Endothelial cell of umbilical vein (primary cell): ENCODE data around the gene NANOS1. TPM values are rescaled to one million over a fixed set of nuclear protein-coding genes. Genes with fewer than 3 reads are reported as not detected.

ENCODE experiments used
- BruUV-seq: library from RNA; stranded (reverse); fragments of 400-500 nt; replicated peaks from 2 replicates; lab custom pipeline; 2021; lab: Mats Ljungman, UMichigan
- CTCF ChIA-PET: fragments of 300-600, 350-600 bp; sonication (Branson Sonifier 250); formaldehyde crosslinking; loops from one replicate; lab custom pipeline; 2021; ENCODE audit warnings: antibody characterized with exemption, inconsistent platforms; lab: Charles Lee
- POLR2A ChIA-PET: fragments of 300-600, 350-600 bp; sonication (Branson Sonifier 250); formaldehyde crosslinking; loops from one replicate; lab custom pipeline; 2021; ENCODE audit warnings: antibody characterized with exemption, inconsistent platforms; lab: Charles Lee
- DNase-seq: peaks from one replicate; pipeline ENCODE4 v3.0.0-alpha.2; 2011; ENCODE audit warnings: low read depth, low spot score
- FAIRE-seq: peaks from 2 replicates; lab custom pipeline; 2011; peaks lifted over from hg19 to GRCh38; lab: Jason Lieb, UNC
- H2AFZ ChIP-seq: 2 replicates; pipeline ENCODE4 v1.6.0; 2012; ENCODE audit warnings: low read depth, low read length, control low read depth, inconsistent platforms
- H3K27ac ChIP-seq: 2 replicates; pipeline ENCODE4 v1.5.1; 2011; ENCODE audit warnings: low read depth, mild to moderate bottlenecking, control low read depth, low read length, moderate library complexity; ENCODE audit not compliant: insufficient read depth
- H3K27me3 ChIP-seq, 2 experiments: 2 replicates each; pipeline versions ENCODE4 v1.6.0 to v1.6.1; 2011; ENCODE audit warnings: low read length in 2 of 2, mixed read lengths in 1 of 2; ENCODE audit not compliant: control insufficient read depth in 2 of 2, insufficient read depth in 2 of 2
- H3K36me3 ChIP-seq, 2 experiments: 2 replicates in 1 of 2; 3 replicates in 1 of 2; pipeline ENCODE4 v1.5.1; 2011; ENCODE audit warnings: low read length in 2 of 2, mild to moderate bottlenecking in 1 of 2, moderate library complexity in 1 of 2; ENCODE audit not compliant: control insufficient read depth in 2 of 2, insufficient read depth in 2 of 2; ENCODE audit errors: extremely low read depth in 1 of 2
- H3K4me1 ChIP-seq: 3 replicates; pipeline ENCODE4 v1.5.1; 2011; ENCODE audit warnings: mild to moderate bottlenecking, low read length; ENCODE audit not compliant: control insufficient read depth, insufficient read depth; ENCODE audit errors: extremely low read depth
- H3K4me2 ChIP-seq: 2 replicates; pipeline ENCODE4 v1.6.1; 2011; ENCODE audit warnings: low read length, control low read depth, mixed read lengths; ENCODE audit not compliant: insufficient read depth
- H3K4me3 ChIP-seq, 3 experiments: fragments of 200-600 bp in 1 of 3; sonication (generic), shearing (Covaris generic) in 1 of 3; replicated peaks in 1 of 3; 2 replicates each; pipeline ENCODE4 v1.5.1; 2011 to 2016; ENCODE audit warnings: control low read depth in 3 of 3, low read length in 3 of 3, mild to moderate bottlenecking in 2 of 3, inconsistent platforms in 1 of 3, low read depth in 1 of 3, moderate library complexity in 1 of 3; ENCODE audit not compliant: insufficient read depth in 1 of 3
- H3K79me2 ChIP-seq: 2 replicates; pipeline ENCODE4 v1.6.0; 2012; ENCODE audit warnings: low read length, inconsistent platforms; ENCODE audit not compliant: control insufficient read depth, insufficient read depth
- H3K9ac ChIP-seq: replicated peaks from 2 replicates; pipeline ENCODE3; 2011; ENCODE audit warnings: low read length, control low read depth; ENCODE audit not compliant: insufficient read depth; ENCODE audit errors: extremely low read depth
- H3K9me1 ChIP-seq: replicated peaks from 3 replicates; pipeline ENCODE4 v1.6.0; 2011; ENCODE audit warnings: mild to moderate bottlenecking, low read length; ENCODE audit not compliant: control insufficient read depth, insufficient read depth; ENCODE audit errors: extremely low read depth
- H3K9me3 ChIP-seq: replicated peaks from 2 replicates; pipeline ENCODE4 v1.5.1; 2012; ENCODE audit warnings: low read length, inconsistent platforms; ENCODE audit not compliant: control insufficient read depth, insufficient read depth
- H4K20me1 ChIP-seq: replicated peaks from 2 replicates; pipeline ENCODE3; 2011; ENCODE audit warnings: mild to moderate bottlenecking, low read length; ENCODE audit not compliant: control insufficient read depth, insufficient read depth; ENCODE audit errors: extremely low read depth
- CTCF ChIP-seq, 2 donors: IDR thresholded peaks; 1 replicate in 1 of 2; 2 replicates in 1 of 2; pipeline ENCODE4 v1.5.1; 2011; ENCODE audit warnings: low read length in 2 of 2, mild to moderate bottlenecking in 2 of 2, moderate library complexity in 2 of 2, control low read depth in 1 of 2, inconsistent platforms in 1 of 2, low read depth in 1 of 2; ENCODE audit not compliant: insufficient read depth in 1 of 2; ENCODE audit errors: extremely low read depth in 1 of 2
- EZH2 ChIP-seq: IDR thresholded peaks from 2 replicates; pipeline ENCODE4 v1.6.1; 2012; ENCODE audit warnings: borderline replicate concordance, low read depth, mild to moderate bottlenecking, moderate library complexity, low read length, inconsistent platforms; ENCODE audit not compliant: severe bottlenecking
- FOS ChIP-seq: IDR thresholded peaks from 2 replicates; pipeline ENCODE4 v1.6.1; 2011; ENCODE audit warnings: mild to moderate bottlenecking, low read length, moderate library complexity, borderline replicate concordance; ENCODE audit not compliant: insufficient read depth
- GATA2 ChIP-seq: IDR thresholded peaks from 2 replicates; pipeline ENCODE4 v1.7.0; 2011; ENCODE audit warnings: low read depth, mild to moderate bottlenecking, moderate library complexity, mixed read lengths, low read length; ENCODE audit not compliant: insufficient read length, insufficient read depth
- JUN ChIP-seq: IDR thresholded peaks from 2 replicates; pipeline ENCODE4 v1.6.1; 2011; ENCODE audit warnings: borderline replicate concordance, low read depth; ENCODE audit not compliant: insufficient read length, insufficient read depth
- MAX ChIP-seq: IDR thresholded peaks from 2 replicates; pipeline ENCODE4 v1.6.1; 2011; ENCODE audit not compliant: insufficient read depth, insufficient read length
- MYC ChIP-seq: IDR thresholded peaks from one replicate; pipeline ENCODE4 v1.6.1; 2011; ENCODE audit warnings: mild to moderate bottlenecking, low read depth, low read length
- POLR2A ChIP-seq: IDR thresholded peaks from 2 replicates; pipeline ENCODE4 v1.6.1; 2012; ENCODE audit warnings: low read depth, mild to moderate bottlenecking, control low read depth, low read length
- POLR2AphosphoS5 ChIP-seq: IDR thresholded peaks from 2 replicates; pipeline ENCODE4 v1.6.1; 2012; ENCODE audit warnings: low read depth, mild to moderate bottlenecking, control low read depth, low read length, moderate library complexity; ENCODE audit not compliant: insufficient read depth
- dilution Hi-C: fragments of 300-500 bp; cut with MboI; formaldehyde crosslinking; loops from one replicate; pipeline ENCODE4 v1.15.0; 2019; ENCODE audit warnings: low sequenced_read_pairs; ENCODE audit not compliant: extremely low pct_ligation_motif_present
- intact Hi-C: fragments of 100-400 bp; cut with micrococcal nuclease; formaldehyde crosslinking; loops from one replicate; pipeline ENCODE4 v1.10.0; 2022
- polyA plus RNA-seq, 4 experiments: library from polyadenylated mRNA; depleted of rRNA in 3 of 4; stranded (reverse) in 3 of 4; unstranded in 1 of 4; fragments of >200 nt; gene quantifications; 2 replicates each; pipeline versions ENCODE4 v1.2.1 to v1.2.3, GENCODE V29; 2011 to 2012; ENCODE audit warnings: missing spikeins in 1 of 4
- total RNA-seq: library from RNA; stranded (reverse); gene quantifications from 2 replicates; pipeline ENCODE4 v1.2.3, GENCODE V29; 2021

NANOS1 gene
- total and polyA plus RNA-seq, 2 donors (not counting 3 experiments of a cell fraction or from before 2014, with no cell fraction given): 0.29 to 0.40 TPM

GRCh38 chr10:118990326-118990725 is 39.2 kb upstream of the NANOS1 start:
- DNase-seq (no peak), FAIRE-seq (no peak)
- no TSS peak for BruUV-seq
- no peak overlapping the region for H3K4me3 ChIP-seq
- ChIA-PET CTCF (no interaction called here), POLR2A (no interaction called here)
- H3K79me2 ChIP-seq: no peaks in the 10 kb centered on the region
- no peaks in the 10 kb centered on the region for H3K4me1 ChIP-seq
- H3K27me3 ChIP-seq: peaks cover 0 to 2% of the 10 kb centered on the region in 2 experiments
- no peak overlapping the region for H3K27ac ChIP-seq
- TF ChIP-seq MAX (no peak), GATA2 (no peak), MYC (no peak), POLR2A (no peak), FOS (no peak), POLR2AphosphoS5 (no peak), JUN (no peak), CTCF (IDR thresholded peaks at IDR 0.05; ENCODE audit: extremely low read depth in 1 of 2, insufficient read depth in 1 of 2, low read depth in 1 of 2, low read length in 2 of 2) (no peak), EZH2 (no peak)
- no peak overlapping the region for H2AFZ ChIP-seq
- no peaks in the 10 kb centered on the region for H4K20me1 ChIP-seq
- H3K9me3 ChIP-seq: no peaks in the 10 kb centered on the region
- no peak overlapping the region for H3K4me2 ChIP-seq
- no peaks in the 10 kb centered on the region for H3K36me3 ChIP-seq
- no peaks in the 10 kb centered on the region for H3K9me1 ChIP-seq
- dilution Hi-C loops (no loop called here), intact Hi-C loops (no loop called here)
- H3K9ac ChIP-seq: no peak overlapping the region
